IPS-18a (cell line): ENCODE measurements around the gene GALNT18.

Source experiments
- H3K27ac ChIP-seq: one replicate; pipeline ENCODE4 v1.5.1; 2013; ENCODE audit warnings: low read length
- H3K27me3 ChIP-seq: one replicate; pipeline ENCODE4 v1.6.1; 2013; ENCODE audit warnings: mild to moderate bottlenecking, low read length; ENCODE audit not compliant: control insufficient read depth, insufficient read depth
- H3K36me3 ChIP-seq: one replicate; pipeline ENCODE4 v1.6.1; 2013; ENCODE audit warnings: low read depth, low read length; ENCODE audit not compliant: control insufficient read depth
- H3K4me1 ChIP-seq: one replicate; pipeline ENCODE4 v1.6.1; 2013; ENCODE audit warnings: low read depth, low read length; ENCODE audit not compliant: control insufficient read depth
- H3K4me3 ChIP-seq: one replicate; pipeline ENCODE4 v1.5.1; 2013; ENCODE audit warnings: low read length
- H3K9ac ChIP-seq: one replicate; pipeline ENCODE4 v1.6.1; 2013; ENCODE audit warnings: mild to moderate bottlenecking, low read length, moderate library complexity
- H3K9me3 ChIP-seq: one replicate; pipeline ENCODE4 v1.6.1; 2013; ENCODE audit warnings: low read depth, low read length; ENCODE audit not compliant: control insufficient read depth

The GALNT18 gene

GRCh38 chr11:11261629-11262028 lies 360.2 kb downstream of the GALNT18 start:
- no peak overlapping the region for H3K4me3 ChIP-seq

GRCh38 chr11:11260903-11261302 lies 360.9 kb downstream of the GALNT18 start:
- peaks cover 4% of the 10 kb centered on the region for H3K4me1 ChIP-seq
- H3K9me3 ChIP-seq, result no peaks in the 10 kb centered on the region
- no peak overlapping the region for H3K27ac ChIP-seq
- H3K27me3 ChIP-seq, result no peaks in the 10 kb centered on the region
- H3K36me3 ChIP-seq, result no peaks in the 10 kb centered on the region
- no peak overlapping the region for H3K4me3 ChIP-seq
- no peak overlapping the region for H3K9ac ChIP-seq

More at GRCh38 chr11:11261629-11262028, 360.2 kb downstream of the GALNT18 start:
- Histone ChIP-seq H3K27ac (no peak overlapping the region), H3K27me3 (no peaks in the 10 kb centered on the region), H3K9me3 (no peaks in the 10 kb centered on the region), H3K36me3 (no peaks in the 10 kb centered on the region), H3K4me1 (peaks cover 4% of the 10 kb centered on the region), H3K9ac (no peak overlapping the region)

- no peak overlapping the region for H3K9ac ChIP-seq
- H3K9me3 ChIP-seq, result no peaks in the 10 kb centered on the region
- peaks cover 4% of the 10 kb centered on the region for H3K4me1 ChIP-seq
- no peaks in the 10 kb centered on the region for H3K36me3 ChIP-seq
- H3K4me3 ChIP-seq, result no peak overlapping the region
- H3K27ac ChIP-seq, result no peak overlapping the region
- no peaks in the 10 kb centered on the region for H3K27me3 ChIP-seq
These were observed 367.8 kb downstream of the GALNT18 start for GRCh38 chr11:11253995-11254394.

- Histone ChIP-seq H3K4me3 (no peak overlapping the region), H3K36me3 (no peaks in the 10 kb centered on the region), H3K27me3 (no peaks in the 10 kb centered on the region), H3K9ac (no peak overlapping the region), H3K4me1 (peaks cover 4% of the 10 kb centered on the region), H3K27ac (no peak overlapping the region), H3K9me3 (no peaks in the 10 kb centered on the region)
These were observed 368.3 kb downstream of the GALNT18 start for GRCh38 chr11:11253497-11253896.

GRCh38 chr11:11252403-11252802 lies 369.4 kb downstream of the GALNT18 start:
- H3K9ac ChIP-seq, result no peak overlapping the region
- no peaks in the 10 kb centered on the region for H3K9me3 ChIP-seq
- no peaks in the 10 kb centered on the region for H3K36me3 ChIP-seq
- H3K27me3 ChIP-seq, result no peaks in the 10 kb centered on the region
- no peak overlapping the region for H3K27ac ChIP-seq
- H3K4me1 ChIP-seq, result peaks cover 4% of the 10 kb centered on the region
- no peak overlapping the region for H3K4me3 ChIP-seq

GRCh38 chr11:11251394-11251970 lies 370.3 kb downstream of the GALNT18 start:
- Histone ChIP-seq H3K9ac (no peak overlapping the region), H3K36me3 (no peaks in the 10 kb centered on the region), H3K27ac (no peak overlapping the region), H3K4me3 (no peak overlapping the region), H3K9me3 (no peaks in the 10 kb centered on the region), H3K4me1 (peaks cover 4% of the 10 kb centered on the region), H3K27me3 (no peaks in the 10 kb centered on the region)

GRCh38 chr11:11250470-11250869 lies 371.3 kb downstream of the GALNT18 start:
- Histone ChIP-seq H3K4me1 (peaks cover 4% of the 10 kb centered on the region), H3K4me3 (no peak overlapping the region), H3K27me3 (no peaks in the 10 kb centered on the region), H3K9ac (no peak overlapping the region), H3K9me3 (no peaks in the 10 kb centered on the region), H3K36me3 (no peaks in the 10 kb centered on the region), H3K27ac (no peak overlapping the region)

- Histone ChIP-seq H3K27ac (no peak overlapping the region), H3K4me1 (peaks cover 11% of the 10 kb centered on the region), H3K36me3 (no peaks in the 10 kb centered on the region), H3K9ac (no peak overlapping the region), H3K9me3 (no peaks in the 10 kb centered on the region), H3K4me3 (no peak overlapping the region), H3K27me3 (no peaks in the 10 kb centered on the region)
These were observed 374.2 kb downstream of the GALNT18 start for GRCh38 chr11:11247576-11247975.

- Histone ChIP-seq H3K4me3 (no peak overlapping the region), H3K9me3 (no peaks in the 10 kb centered on the region), H3K9ac (no peak overlapping the region), H3K36me3 (no peaks in the 10 kb centered on the region), H3K4me1 (peaks cover 11% of the 10 kb centered on the region), H3K27me3 (no peaks in the 10 kb centered on the region), H3K27ac (no peak overlapping the region)
These were observed 374.7 kb downstream of the GALNT18 start for GRCh38 chr11:11247086-11247485.

- Histone ChIP-seq H3K27ac (no peak overlapping the region), H3K9me3 (no peaks in the 10 kb centered on the region), H3K4me1 (peaks cover 11% of the 10 kb centered on the region), H3K36me3 (no peaks in the 10 kb centered on the region), H3K4me3 (no peak overlapping the region), H3K27me3 (no peaks in the 10 kb centered on the region), H3K9ac (no peak overlapping the region)
These were observed 375.6 kb downstream of the GALNT18 start for GRCh38 chr11:11246166-11246565.

GRCh38 chr11:11245453-11245852 lies 376.4 kb downstream of the GALNT18 start:
- H3K27me3 ChIP-seq, result no peaks in the 10 kb centered on the region
- H3K36me3 ChIP-seq, result no peaks in the 10 kb centered on the region
- H3K27ac ChIP-seq, result no peak overlapping the region
- H3K9ac ChIP-seq, result no peak overlapping the region
- peaks cover 11% of the 10 kb centered on the region for H3K4me1 ChIP-seq
- H3K9me3 ChIP-seq, result no peaks in the 10 kb centered on the region
- no peak overlapping the region for H3K4me3 ChIP-seq

GRCh38 chr11:11244470-11245080 lies 377.2 kb downstream of the GALNT18 start:
- peak overlapping the region; percentile 78 for H3K27ac ChIP-seq
- no peaks in the 10 kb centered on the region for H3K27me3 ChIP-seq
- no peaks in the 10 kb centered on the region for H3K36me3 ChIP-seq
- H3K4me3 ChIP-seq, result no peak overlapping the region
- no peak overlapping the region for H3K9ac ChIP-seq
- H3K4me1 ChIP-seq, result peaks cover 11% of the 10 kb centered on the region
- no peaks in the 10 kb centered on the region for H3K9me3 ChIP-seq
